HepG2 (cell line): Measurements from ENCODE around the gene CDSN. TPM values are rescaled to one million over a fixed set of nuclear protein-coding genes. Genes with fewer than 3 reads are reported as not detected.

Source experiments
- ARID4A ChIP-seq: sonication (generic); formaldehyde crosslinking; IDR thresholded peaks from 2 replicates; pipeline ENCODE4 v1.5.0; 2020; ENCODE audit warnings: mild to moderate bottlenecking, missing genetic modification reagents, borderline replicate concordance
- KLF12 ChIP-seq: sonication (generic); formaldehyde crosslinking; IDR thresholded peaks from 2 replicates; pipeline ENCODE4 v1.4.0; 2020; ENCODE audit warnings: missing genetic modification reagents, borderline replicate concordance
- NCOR1 ChIP-seq: fragments of 200-600 bp; sonication (generic); IDR thresholded peaks from 2 replicates; pipeline ENCODE4 v1.7.0; 2017; ENCODE audit warnings: antibody characterized with exemption, low read length, borderline replicate concordance
- NR1H2 ChIP-seq: sonication (generic); formaldehyde crosslinking; IDR thresholded peaks from 2 replicates; pipeline ENCODE4 v1.8.1; 2022; ENCODE audit warnings: low read depth, missing genetic modification reagents, borderline replicate concordance
- TCF7L2 ChIP-seq: IDR thresholded peaks from 2 replicates; pipeline ENCODE4 v1.6.1; 2011; ENCODE audit warnings: mild to moderate bottlenecking, low read depth, low read length, moderate library complexity
- ZNF205 ChIP-seq: IDR thresholded peaks from 2 replicates; pipeline ENCODE4 v1.6.1; 2018; ENCODE audit warnings: missing biosample characterization, missing genetic modification reagents
- ZNF407 ChIP-seq: sonication (generic); formaldehyde crosslinking; IDR thresholded peaks from one replicate; pipeline ENCODE4 v1.5.1; 2020; ENCODE audit warnings: mild to moderate bottlenecking, missing genetic modification reagents; ENCODE audit errors: not compliant biosample characterization
- polyA plus RNA-seq, 8 experiments: library from polyadenylated mRNA; depleted of rRNA in 3 of 8; stranded (reverse) in 7 of 8; unstranded in 1 of 8; fragments of >200 nt; fragmentation: Illumina TruSeq in 4 of 8; extraction: Trizol in 4 of 8; gene quantifications; 2 replicates each; pipeline versions ENCODE4 v1.2.1 to v1.2.3, GENCODE V29; 2011 to 2016; ENCODE audit warnings: low read depth in 4 of 8, missing spikeins in 1 of 8, mixed read lengths in 1 of 8; ENCODE audit not compliant: insufficient read depth in 1 of 8
- total RNA-seq, 5 experiments: library from RNA; depleted of rRNA; stranded (reverse); fragments of >200 nt; fragmentation: Illumina TruSeq; extraction: Trizol; gene quantifications; 2 replicates each; pipeline ENCODE4 v1.2.3, GENCODE V29; 2016; ENCODE audit warnings: low read depth in 1 of 5
- TF ChIP-seq, protein P1 (sequence below), 2 experiments: sonication (generic) in 1 of 2; formaldehyde crosslinking in 1 of 2; IDR thresholded peaks; 2 replicates each; pipeline versions ENCODE4 v1.4.0 to v1.6.1; 2018 to 2020; ENCODE audit warnings: missing genetic modification reagents in 2 of 2, borderline replicate concordance in 1 of 2, low read depth in 1 of 2, mild to moderate bottlenecking in 1 of 2, missing biosample characterization in 1 of 2

Gene CDSN
- total and polyA plus RNA-seq, 2 of the 13 experiments (the other 11 are each of a cell fraction or from before 2014, with no cell fraction given), result not detected

- TF ChIP-seq ZNF407 (CRISPR knock-in tag) (no peak), KLF12 (CRISPR knock-in tag) (no peak), ARID4A (CRISPR knock-in tag) (no peak; the same call in 1 of the 2 replicates), NR1H2 (CRISPR knock-in tag) (no peak), NCOR1 (no peak), ZNF205 (CRISPR knock-in tag) (peak; percentile 42; the same call in 1 of the 2 replicates), TCF7L2 (no peak)
- TF ChIP-seq, protein P1, sequence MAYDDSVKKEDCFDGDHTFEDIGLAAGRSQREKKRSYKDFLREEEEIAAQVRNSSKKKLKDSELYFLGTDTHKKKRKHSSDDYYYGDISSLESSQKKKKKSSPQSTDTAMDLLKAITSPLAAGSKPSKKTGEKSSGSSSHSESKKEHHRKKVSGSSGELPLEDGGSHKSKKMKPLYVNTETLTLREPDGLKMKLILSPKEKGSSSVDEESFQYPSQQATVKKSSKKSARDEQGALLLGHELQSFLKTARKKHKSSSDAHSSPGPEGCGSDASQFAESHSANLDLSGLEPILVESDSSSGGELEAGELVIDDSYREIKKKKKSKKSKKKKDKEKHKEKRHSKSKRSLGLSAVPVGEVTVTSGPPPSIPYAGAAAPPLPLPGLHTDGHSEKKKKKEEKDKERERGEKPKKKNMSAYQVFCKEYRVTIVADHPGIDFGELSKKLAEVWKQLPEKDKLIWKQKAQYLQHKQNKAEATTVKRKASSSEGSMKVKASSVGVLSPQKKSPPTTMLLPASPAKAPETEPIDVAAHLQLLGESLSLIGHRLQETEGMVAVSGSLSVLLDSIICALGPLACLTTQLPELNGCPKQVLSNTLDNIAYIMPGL (CRISPR knock-in tag; IDR thresholded peaks at IDR 0.05; ENCODE audit: borderline replicate concordance in 1 of 2, low read depth in 1 of 2), result peak; percentile 29 to 76; a peak in 3 of 4 replicates
Measured at GRCh38 chr6:31068669-31069340, 51.4 kb downstream of the CDSN start (continued).
